HEK293 (cell line): ENCODE measurements around the gene MPV17L2.

Source experiments
- BCL11A ChIP-seq: fragments of 450-650 bp; formaldehyde crosslinking; IDR thresholded peaks from 2 replicates; pipeline ENCODE4 v1.5.1; 2016; ENCODE audit warnings: low read depth, missing biosample characterization, missing genetic modification characterization
- GLI4 ChIP-seq: fragments of 450-650 bp; formaldehyde crosslinking; IDR thresholded peaks from 2 replicates; pipeline ENCODE4 v1.5.1; 2016; ENCODE audit warnings: missing biosample characterization, missing genetic modification characterization
- GLIS2 ChIP-seq: fragments of 450-650 bp; formaldehyde crosslinking; IDR thresholded peaks from 2 replicates; pipeline ENCODE4 v1.5.1; 2016; ENCODE audit warnings: missing biosample characterization, missing genetic modification characterization
- HOXA7 ChIP-seq: sonication (generic); formaldehyde crosslinking; IDR thresholded peaks from 2 replicates; pipeline ENCODE4 v1.8.1; 2022; ENCODE audit warnings: missing genetic modification reagents, borderline replicate concordance
- KLF1 ChIP-seq: fragments of 450-650 bp; formaldehyde crosslinking; IDR thresholded peaks from 2 replicates; pipeline ENCODE4 v1.5.1; 2016; ENCODE audit warnings: missing biosample characterization, missing genetic modification characterization
- KLF10 ChIP-seq: fragments of 450-650 bp; IDR thresholded peaks from 2 replicates; pipeline ENCODE4 v1.5.1; 2018; ENCODE audit warnings: missing biosample characterization, mild to moderate bottlenecking, missing genetic modification characterization
- MYNN ChIP-seq: fragments of 450-650 bp; formaldehyde crosslinking; IDR thresholded peaks from 2 replicates; pipeline ENCODE4 v1.5.1; 2016; ENCODE audit warnings: missing biosample characterization, missing genetic modification characterization, borderline replicate concordance
- OVOL3 ChIP-seq: fragments of 450-650 bp; formaldehyde crosslinking; IDR thresholded peaks from 2 replicates; pipeline ENCODE4 v1.5.1; 2016; ENCODE audit warnings: missing biosample characterization, missing genetic modification characterization
- SETDB1 ChIP-seq: IDR thresholded peaks from one replicate; pipeline ENCODE4 v1.6.1; 2017; ENCODE audit warnings: mild to moderate bottlenecking, low read length, moderate library complexity, mixed read lengths; ENCODE audit not compliant: insufficient read length
- SP7 ChIP-seq: fragments of 450-650 bp; formaldehyde crosslinking; IDR thresholded peaks from 2 replicates; pipeline ENCODE4 v1.5.1; 2016; ENCODE audit warnings: missing biosample characterization, missing genetic modification characterization
- WT1 ChIP-seq: fragments of 450-650 bp; formaldehyde crosslinking; IDR thresholded peaks from 2 replicates; pipeline ENCODE4 v1.5.1; 2016; ENCODE audit warnings: missing biosample characterization, missing genetic modification characterization
- YY2 ChIP-seq: fragments of 450-650 bp; formaldehyde crosslinking; IDR thresholded peaks from 2 replicates; pipeline ENCODE4 v1.5.1; 2016; ENCODE audit warnings: missing biosample characterization, missing genetic modification characterization
- ZBTB7A ChIP-seq: fragments of 450-650 bp; formaldehyde crosslinking; IDR thresholded peaks from 2 replicates; pipeline ENCODE4 v1.5.1; 2016; ENCODE audit warnings: low read depth, missing biosample characterization, missing genetic modification characterization
- ZNF10 ChIP-seq: fragments of 450-650 bp; formaldehyde crosslinking; IDR thresholded peaks from 2 replicates; pipeline ENCODE4 v1.5.1; 2017; ENCODE audit warnings: missing biosample characterization, missing genetic modification characterization
- ZNF16 ChIP-seq: fragments of 450-650 bp; formaldehyde crosslinking; IDR thresholded peaks from 2 replicates; pipeline ENCODE4 v1.5.1; 2016; ENCODE audit warnings: low read depth, missing biosample characterization, missing genetic modification characterization
- ZNF174 ChIP-seq: fragments of 450-650 bp; formaldehyde crosslinking; IDR thresholded peaks from 2 replicates; pipeline ENCODE4 v1.5.0; 2017; ENCODE audit warnings: missing biosample characterization, mild to moderate bottlenecking, missing genetic modification characterization
- ZNF19 ChIP-seq: fragments of 450-650 bp; formaldehyde crosslinking; IDR thresholded peaks from 2 replicates; pipeline ENCODE4; 2016; ENCODE audit warnings: missing biosample characterization, missing genetic modification characterization, low read depth
- ZNF239 ChIP-seq: fragments of 450-650 bp; formaldehyde crosslinking; IDR thresholded peaks from 2 replicates; pipeline ENCODE4 v1.5.1; 2016; ENCODE audit warnings: missing biosample characterization, missing genetic modification characterization
- ZNF24 ChIP-seq: fragments of 450-650 bp; formaldehyde crosslinking; IDR thresholded peaks from 2 replicates; pipeline ENCODE4 v1.5.1; 2016; ENCODE audit warnings: missing biosample characterization, missing genetic modification characterization
- ZNF274 ChIP-seq, 2 experiments: fragments of 200-500 bp in 1 of 2; fragments of 450-650 bp in 1 of 2; sonication (Bioruptor generic) in 1 of 2; formaldehyde crosslinking in 1 of 2; IDR thresholded peaks; 2 replicates each; pipeline versions ENCODE4 v1.5.1 to v1.6.1; 2014 to 2016; ENCODE audit warnings: borderline replicate concordance in 1 of 2, inconsistent platforms in 1 of 2, low read length in 1 of 2, missing biosample characterization in 1 of 2, missing genetic modification characterization in 1 of 2
- ZNF354C ChIP-seq: fragments of 450-650 bp; formaldehyde crosslinking; IDR thresholded peaks from 2 replicates; pipeline ENCODE4 v1.5.1; 2016; ENCODE audit warnings: missing biosample characterization, missing genetic modification characterization, low read depth, borderline replicate concordance
- ZNF366 ChIP-seq: fragments of 450-650 bp; formaldehyde crosslinking; conservative IDR thresholded peaks from 2 replicates; pipeline ENCODE4 v1.5.1; 2016; ENCODE audit warnings: missing biosample characterization, missing genetic modification characterization
- ZNF394 ChIP-seq: fragments of 450-650 bp; formaldehyde crosslinking; IDR thresholded peaks from 2 replicates; pipeline ENCODE4 v1.5.1; 2016; ENCODE audit warnings: missing biosample characterization, missing genetic modification characterization, mild to moderate bottlenecking, moderate library complexity, borderline replicate concordance
- ZNF416 ChIP-seq: fragments of 450-650 bp; formaldehyde crosslinking; IDR thresholded peaks from 2 replicates; pipeline ENCODE4 v1.5.1; 2016; ENCODE audit warnings: missing biosample characterization, missing genetic modification characterization
- ZNF621 ChIP-seq: fragments of 450-650 bp; formaldehyde crosslinking; IDR thresholded peaks from 2 replicates; pipeline ENCODE4 v1.5.1; 2017; ENCODE audit warnings: missing biosample characterization, missing genetic modification characterization
- ZNF654 ChIP-seq: fragments of 450-650 bp; formaldehyde crosslinking; IDR thresholded peaks from 2 replicates; pipeline ENCODE4 v1.5.1; 2016; ENCODE audit warnings: low read depth, missing biosample characterization, missing genetic modification characterization
- ZNF677 ChIP-seq: fragments of 450-650 bp; IDR thresholded peaks from 2 replicates; pipeline ENCODE4 v1.5.0; 2018; ENCODE audit warnings: missing biosample characterization, mild to moderate bottlenecking, missing genetic modification characterization, moderate library complexity
- ZNF747 ChIP-seq: fragments of 450-650 bp; formaldehyde crosslinking; IDR thresholded peaks from 2 replicates; pipeline ENCODE4 v1.5.1; 2016; ENCODE audit warnings: missing biosample characterization, missing genetic modification characterization
- ZSCAN16 ChIP-seq: fragments of 450-650 bp; formaldehyde crosslinking; IDR thresholded peaks from 2 replicates; pipeline ENCODE4 v1.5.1; 2016; ENCODE audit warnings: missing biosample characterization, missing genetic modification characterization
- ZXDB ChIP-seq: fragments of 450-650 bp; formaldehyde crosslinking; IDR thresholded peaks from 2 replicates; pipeline ENCODE4 v1.5.1; 2016; ENCODE audit warnings: missing biosample characterization, missing genetic modification characterization
- TF ChIP-seq, protein P1 (sequence below): fragments of 450-650 bp; formaldehyde crosslinking; IDR thresholded peaks from 2 replicates; pipeline ENCODE4 v1.5.1; 2017; ENCODE audit warnings: missing biosample characterization, missing genetic modification characterization
- TF ChIP-seq, protein P2 (sequence below): fragments of 450-650 bp; formaldehyde crosslinking; IDR thresholded peaks from 2 replicates; pipeline ENCODE4 v1.5.1; 2016; ENCODE audit warnings: missing biosample characterization, missing genetic modification characterization
- TF ChIP-seq, protein P3 (sequence below): fragments of 450-650 bp; formaldehyde crosslinking; IDR thresholded peaks from 2 replicates; pipeline ENCODE4 v1.5.1; 2016; ENCODE audit warnings: missing biosample characterization, missing genetic modification characterization
- TF ChIP-seq, protein P4 (sequence below): fragments of 450-650 bp; formaldehyde crosslinking; IDR thresholded peaks from 2 replicates; pipeline ENCODE4 v1.5.1; 2016; ENCODE audit warnings: missing biosample characterization, missing genetic modification characterization, low read depth

MPV17L2 gene

DNA sequence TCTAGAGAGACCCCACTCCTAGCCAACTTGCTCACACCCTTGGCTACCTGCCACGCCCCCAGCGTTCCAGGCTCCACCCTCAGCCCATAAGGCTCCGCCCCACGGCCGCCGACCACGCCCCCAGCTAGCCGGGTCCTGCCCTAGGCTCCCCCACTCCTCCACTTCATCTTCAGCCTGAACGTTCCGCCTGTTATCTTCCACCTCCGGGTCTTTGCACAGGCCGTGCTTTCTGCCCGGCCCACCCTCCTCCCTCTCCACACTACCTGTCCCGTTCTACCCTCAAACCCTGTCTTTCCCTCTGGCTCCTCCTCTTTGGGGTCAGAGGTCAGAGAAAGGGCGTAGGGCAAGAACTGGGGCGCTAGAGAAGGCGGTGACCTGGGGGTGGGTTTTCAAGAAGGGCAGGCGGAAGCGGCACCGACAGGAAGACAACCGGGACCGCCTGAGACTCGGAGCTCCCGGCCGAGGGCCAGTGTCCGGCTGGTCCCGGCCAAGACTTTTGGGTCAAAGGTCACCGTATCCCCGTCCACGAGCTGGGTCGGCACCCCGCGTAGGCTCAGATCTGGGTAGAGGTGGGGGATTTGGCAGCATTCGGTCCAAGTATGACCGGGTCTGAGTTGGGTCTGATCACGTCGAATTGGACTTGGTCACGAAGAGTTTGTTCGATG lies 31.0 kb downstream of the MPV17L2 start (continued):
- TF ChIP-seq, protein P1, sequence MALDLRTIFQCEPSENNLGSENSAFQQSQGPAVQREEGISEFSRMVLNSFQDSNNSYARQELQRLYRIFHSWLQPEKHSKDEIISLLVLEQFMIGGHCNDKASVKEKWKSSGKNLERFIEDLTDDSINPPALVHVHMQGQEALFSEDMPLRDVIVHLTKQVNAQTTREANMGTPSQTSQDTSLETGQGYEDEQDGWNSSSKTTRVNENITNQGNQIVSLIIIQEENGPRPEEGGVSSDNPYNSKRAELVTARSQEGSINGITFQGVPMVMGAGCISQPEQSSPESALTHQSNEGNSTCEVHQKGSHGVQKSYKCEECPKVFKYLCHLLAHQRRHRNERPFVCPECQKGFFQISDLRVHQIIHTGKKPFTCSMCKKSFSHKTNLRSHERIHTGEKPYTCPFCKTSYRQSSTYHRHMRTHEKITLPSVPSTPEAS = no peak
- TF ChIP-seq KLF1 (tag by site-specific recombination) (peak; percentile 86), ZNF747 (tag by site-specific recombination) (no peak), MYNN (tag by site-specific recombination) (no peak), KLF10 (tag by site-specific recombination) (peak; percentile 56; the same call in 1 of the 2 replicates), ZNF366 (tag by site-specific recombination) (peak; percentile 57), ZNF239 (tag by site-specific recombination) (no peak), OVOL3 (no peak), ZNF354C (tag by site-specific recombination) (no peak), ZNF10 (peak; percentile 32; the same call in 1 of the 2 replicates), SP7 (tag by site-specific recombination) (0 out of 2 replicates have a peak, but pooled peaks have one; percentile 20), ZNF394 (no peak), HOXA7 (CRISPR knock-in tag) (no peak), BCL11A (peak; percentile 99), ZNF174 (tag by site-specific recombination) (no peak), ZNF16 (tag by site-specific recombination) (no peak), ZNF677 (tag by site-specific recombination) (no peak), ZBTB7A (tag by site-specific recombination) (no peak), ZNF19 (tag by site-specific recombination) (no peak), GLIS2 (no peak), ZNF621 (tag by site-specific recombination) (no peak), ZNF416 (tag by site-specific recombination) (no peak), ZNF274 (IDR thresholded peaks at IDR 0.05; ENCODE audit: low read length) (no peak), ZNF274 (tag by site-specific recombination; IDR thresholded peaks at IDR 0.05; ENCODE audit: borderline replicate concordance) (no peak), ZSCAN16 (no peak), YY2 (tag by site-specific recombination) (no peak), ZXDB (tag by site-specific recombination) (peak; percentile 28), GLI4 (no peak), SETDB1 (no peak), WT1 (tag by site-specific recombination) (peak; percentile 41), ZNF654 (tag by site-specific recombination) (no peak), ZNF24 (peak; percentile 29; the same call in 1 of the 2 replicates)
- TF ChIP-seq, protein P2, sequence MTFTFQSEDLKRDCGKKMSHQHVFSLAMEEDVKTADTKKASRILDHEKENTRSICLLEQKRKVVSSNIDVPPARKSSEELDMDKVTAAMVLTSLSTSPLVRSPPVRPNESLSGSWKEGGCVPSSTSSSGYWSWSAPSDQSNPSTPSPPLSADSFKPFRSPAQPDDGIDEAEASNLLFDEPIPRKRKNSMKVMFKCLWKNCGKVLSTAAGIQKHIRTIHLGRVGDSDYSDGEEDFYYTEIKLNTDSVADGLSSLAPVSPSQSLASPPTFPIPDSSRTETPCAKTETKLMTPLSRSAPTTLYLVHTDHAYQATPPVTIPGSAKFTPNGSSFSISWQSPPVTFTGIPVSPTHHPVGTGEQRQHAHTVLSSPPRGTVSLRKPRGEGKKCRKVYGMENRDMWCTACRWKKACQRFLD (tag by site-specific recombination) = no peak
- TF ChIP-seq, protein P3, sequence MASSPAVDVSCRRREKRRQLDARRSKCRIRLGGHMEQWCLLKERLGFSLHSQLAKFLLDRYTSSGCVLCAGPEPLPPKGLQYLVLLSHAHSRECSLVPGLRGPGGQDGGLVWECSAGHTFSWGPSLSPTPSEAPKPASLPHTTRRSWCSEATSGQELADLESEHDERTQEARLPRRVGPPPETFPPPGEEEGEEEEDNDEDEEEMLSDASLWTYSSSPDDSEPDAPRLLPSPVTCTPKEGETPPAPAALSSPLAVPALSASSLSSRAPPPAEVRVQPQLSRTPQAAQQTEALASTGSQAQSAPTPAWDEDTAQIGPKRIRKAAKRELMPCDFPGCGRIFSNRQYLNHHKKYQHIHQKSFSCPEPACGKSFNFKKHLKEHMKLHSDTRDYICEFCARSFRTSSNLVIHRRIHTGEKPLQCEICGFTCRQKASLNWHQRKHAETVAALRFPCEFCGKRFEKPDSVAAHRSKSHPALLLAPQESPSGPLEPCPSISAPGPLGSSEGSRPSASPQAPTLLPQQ (tag by site-specific recombination) = peak; percentile 64; the same call in 1 of the 2 replicates
- TF ChIP-seq, protein P4, sequence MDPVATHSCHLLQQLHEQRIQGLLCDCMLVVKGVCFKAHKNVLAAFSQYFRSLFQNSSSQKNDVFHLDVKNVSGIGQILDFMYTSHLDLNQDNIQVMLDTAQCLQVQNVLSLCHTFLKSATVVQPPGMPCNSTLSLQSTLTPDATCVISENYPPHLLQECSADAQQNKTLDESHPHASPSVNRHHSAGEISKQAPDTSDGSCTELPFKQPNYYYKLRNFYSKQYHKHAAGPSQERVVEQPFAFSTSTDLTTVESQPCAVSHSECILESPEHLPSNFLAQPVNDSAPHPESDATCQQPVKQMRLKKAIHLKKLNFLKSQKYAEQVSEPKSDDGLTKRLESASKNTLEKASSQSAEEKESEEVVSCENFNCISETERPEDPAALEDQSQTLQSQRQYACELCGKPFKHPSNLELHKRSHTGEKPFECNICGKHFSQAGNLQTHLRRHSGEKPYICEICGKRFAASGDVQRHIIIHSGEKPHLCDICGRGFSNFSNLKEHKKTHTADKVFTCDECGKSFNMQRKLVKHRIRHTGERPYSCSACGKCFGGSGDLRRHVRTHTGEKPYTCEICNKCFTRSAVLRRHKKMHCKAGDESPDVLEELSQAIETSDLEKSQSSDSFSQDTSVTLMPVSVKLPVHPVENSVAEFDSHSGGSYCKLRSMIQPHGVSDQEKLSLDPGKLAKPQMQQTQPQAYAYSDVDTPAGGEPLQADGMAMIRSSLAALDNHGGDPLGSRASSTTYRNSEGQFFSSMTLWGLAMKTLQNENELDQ (tag by site-specific recombination) = no peak
